DMS79 (cell line): Measurements from ENCODE around the gene MBP.

Experiments used
- DNase-seq: peaks from one replicate; lab custom pipeline; 2025; lab: John Stamatoyannopoulos, UW

Gene MBP

GRCh38 chr18:77133835-77134496, 1.4 kb upstream of the MBP start:
- DNase-seq, result no peak

- DNase-seq, result no peak
Measured at GRCh38 chr18:77133051-77133834, 660 bp upstream of the MBP start.

- no peak for DNase-seq
Measured at GRCh38 chr18:77131652-77132368, 773 bp downstream of the MBP start.

GRCh38 chr18:77131100-77131651, 1.4 kb downstream of the MBP start:
- DNase-seq, result no peak

GRCh38 chr18:77130229-77131099, 2.1 kb downstream of the MBP start:
- DNase-seq, result no peak

- DNase-seq, result no peak
Measured at GRCh38 chr18:77129150-77129551, 3.4 kb downstream of the MBP start.

GRCh38 chr18:77127769-77128671, 4.6 kb downstream of the MBP start:
- DNase-seq, result peak; percentile 43

GRCh38 chr18:77124452-77124922, 8.1 kb downstream of the MBP start:
- no peak for DNase-seq

- no peak for DNase-seq
Measured at GRCh38 chr18:77123320-77124231, 9.0 kb downstream of the MBP start.

GRCh38 chr18:77121523-77121922, 11.1 kb downstream of the MBP start:
- DNase-seq, result no peak

GRCh38 chr18:77119851-77120491, 12.6 kb downstream of the MBP start:
- DNase-seq, result no peak

- no peak for DNase-seq
Measured at GRCh38 chr18:77119101-77119850, 13.3 kb downstream of the MBP start.

- DNase-seq, result no peak
Measured at GRCh38 chr18:77118256-77119090, 14.1 kb downstream of the MBP start.

- DNase-seq, result no peak
Measured at GRCh38 chr18:77116201-77117080, 16.1 kb downstream of the MBP start.

- no peak for DNase-seq
Measured at GRCh38 chr18:77115192-77115953, 17.2 kb downstream of the MBP start.
